Ovary (tissue), 3 donors: ENCODE data around the gene ADCY10.

Experiments used
- POLR2A ChIP-seq: fragments of 450-650 bp; IDR thresholded peaks from one replicate; pipeline ENCODE4 v1.6.1; 2017; ENCODE audit warnings: antibody characterized with exemption, mild to moderate bottlenecking, moderate library complexity
- TF ChIP-seq, protein P1 (sequence below), 3 donors: fragments of 450-650 bp in 2 of 3; fragments of 200-600 bp in 1 of 3; IDR thresholded peaks; one replicate each; pipeline versions ENCODE4 v1.5.1 to v1.8.0; 2016 to 2022; ENCODE audit warnings: antibody characterized with exemption in 3 of 3, mild to moderate bottlenecking in 1 of 3
- donor health status: DM: no; HTN: no; CAD: no.

- TF ChIP-seq, protein P1, sequence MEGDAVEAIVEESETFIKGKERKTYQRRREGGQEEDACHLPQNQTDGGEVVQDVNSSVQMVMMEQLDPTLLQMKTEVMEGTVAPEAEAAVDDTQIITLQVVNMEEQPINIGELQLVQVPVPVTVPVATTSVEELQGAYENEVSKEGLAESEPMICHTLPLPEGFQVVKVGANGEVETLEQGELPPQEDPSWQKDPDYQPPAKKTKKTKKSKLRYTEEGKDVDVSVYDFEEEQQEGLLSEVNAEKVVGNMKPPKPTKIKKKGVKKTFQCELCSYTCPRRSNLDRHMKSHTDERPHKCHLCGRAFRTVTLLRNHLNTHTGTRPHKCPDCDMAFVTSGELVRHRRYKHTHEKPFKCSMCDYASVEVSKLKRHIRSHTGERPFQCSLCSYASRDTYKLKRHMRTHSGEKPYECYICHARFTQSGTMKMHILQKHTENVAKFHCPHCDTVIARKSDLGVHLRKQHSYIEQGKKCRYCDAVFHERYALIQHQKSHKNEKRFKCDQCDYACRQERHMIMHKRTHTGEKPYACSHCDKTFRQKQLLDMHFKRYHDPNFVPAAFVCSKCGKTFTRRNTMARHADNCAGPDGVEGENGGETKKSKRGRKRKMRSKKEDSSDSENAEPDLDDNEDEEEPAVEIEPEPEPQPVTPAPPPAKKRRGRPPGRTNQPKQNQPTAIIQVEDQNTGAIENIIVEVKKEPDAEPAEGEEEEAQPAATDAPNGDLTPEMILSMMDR (IDR thresholded peaks at IDR 0.05) = no peak
- no peak for TF ChIP-seq POLR2A
Observed at GRCh38 chr1:167910530-167910929, 3.4 kb downstream of the ADCY10 start.
